ENCODE data around the gene GPR108.

Gene GPR108

GRCh38 chr19:6754136-6754535 is 16.8 kb upstream of the GPR108 start:
- H3K36me3 ChIP-seq (ENCODE audit: insufficient read depth, low read length) = no peaks in the 10 kb centered on the region
- no peak overlapping the region for H3K4me3 ChIP-seq (ENCODE audit: low read length, poor library complexity, severe bottlenecking)

GRCh38 chr19:6753178-6754031 is 16.0 kb upstream of the GPR108 start:
- Histone ChIP-seq H3K79me2 (ENCODE audit: insufficient read depth, low read length) (no peaks in the 10 kb centered on the region), H2AFZ (ENCODE audit: low read length) (no peak overlapping the region), H3K36me3 (ENCODE audit: insufficient read depth, low read length) (no peaks in the 10 kb centered on the region), H3K27me3 (ENCODE audit: insufficient read depth, low read length, poor library complexity, severe bottlenecking) (no peaks in the 10 kb centered on the region), H3K4me2 (ENCODE audit: low read depth, low read length, poor library complexity, severe bottlenecking) (no peak overlapping the region), H3K9ac (ENCODE audit: low read depth, low read length, poor library complexity, severe bottlenecking) (no peak overlapping the region), H3K9me2 (replicated peaks; ENCODE audit: low read depth, low read length) (no peaks in the 10 kb centered on the region), H3K4me1 (ENCODE audit: insufficient read depth, low read length, poor library complexity, severe bottlenecking) (no peaks in the 10 kb centered on the region), H3K4me3 (ENCODE audit: low read length, poor library complexity, severe bottlenecking) (no peak overlapping the region), H4K20me1 (ENCODE audit: insufficient read depth, low read length, poor library complexity, severe bottlenecking) (no peaks in the 10 kb centered on the region), H3F3A (ENCODE audit: low read depth) (no peaks in the 10 kb centered on the region), H3K9me3 (ENCODE audit: insufficient read depth, low read depth, low read length) (no peaks in the 10 kb centered on the region)
- no peak for TF ChIP-seq CTCF (conservative IDR thresholded peaks at IDR 0.05; ENCODE audit: low read length)
- TF ChIP-seq EZH2phosphoT487 (IDR thresholded peaks at IDR 0.05; ENCODE audit: borderline replicate concordance) = no peak

More at GRCh38 chr19:6754136-6754535, 16.8 kb upstream of the GPR108 start:
- Histone ChIP-seq H3K27me3 (ENCODE audit: insufficient read depth, low read length, poor library complexity, severe bottlenecking) (no peaks in the 10 kb centered on the region), H3K79me2 (ENCODE audit: insufficient read depth, low read length) (no peaks in the 10 kb centered on the region), H4K20me1 (ENCODE audit: insufficient read depth, low read length, poor library complexity, severe bottlenecking) (no peaks in the 10 kb centered on the region), H3K9me3 (ENCODE audit: insufficient read depth, low read depth, low read length) (no peaks in the 10 kb centered on the region), H3F3A (ENCODE audit: low read depth) (no peaks in the 10 kb centered on the region), H3K9ac (ENCODE audit: low read depth, low read length, poor library complexity, severe bottlenecking) (no peak overlapping the region), H3K4me1 (ENCODE audit: insufficient read depth, low read length, poor library complexity, severe bottlenecking) (no peaks in the 10 kb centered on the region), H3K9me2 (replicated peaks; ENCODE audit: low read depth, low read length) (no peaks in the 10 kb centered on the region), H2AFZ (ENCODE audit: low read length) (no peak overlapping the region), H3K4me2 (ENCODE audit: low read depth, low read length, poor library complexity, severe bottlenecking) (no peak overlapping the region)
- TF ChIP-seq EZH2phosphoT487 (IDR thresholded peaks at IDR 0.05; ENCODE audit: borderline replicate concordance) = no peak
- TF ChIP-seq CTCF (conservative IDR thresholded peaks at IDR 0.05; ENCODE audit: low read length) = no peak

GRCh38 chr19:6752256-6753177 is 15.1 kb upstream of the GPR108 start:
- no peaks in the 10 kb centered on the region for H3K79me2 ChIP-seq (ENCODE audit: insufficient read depth, low read length)
- H3K9me3 ChIP-seq (ENCODE audit: insufficient read depth, low read depth, low read length) = no peaks in the 10 kb centered on the region
- no peak overlapping the region for H3K4me2 ChIP-seq (ENCODE audit: low read depth, low read length, poor library complexity, severe bottlenecking)
- H3K9ac ChIP-seq (ENCODE audit: low read depth, low read length, poor library complexity, severe bottlenecking) = no peak overlapping the region
- H3K9me2 ChIP-seq (replicated peaks; ENCODE audit: low read depth, low read length) = no peaks in the 10 kb centered on the region
- TF ChIP-seq CTCF (conservative IDR thresholded peaks at IDR 0.05; ENCODE audit: low read length) = no peak
- TF ChIP-seq EZH2phosphoT487 (IDR thresholded peaks at IDR 0.05; ENCODE audit: borderline replicate concordance) = no peak
- no peaks in the 10 kb centered on the region for H3F3A ChIP-seq (ENCODE audit: low read depth)
- no peaks in the 10 kb centered on the region for H4K20me1 ChIP-seq (ENCODE audit: insufficient read depth, low read length, poor library complexity, severe bottlenecking)
- no peaks in the 10 kb centered on the region for H3K27me3 ChIP-seq (ENCODE audit: insufficient read depth, low read length, poor library complexity, severe bottlenecking)
- no peak overlapping the region for H3K4me3 ChIP-seq (ENCODE audit: low read length, poor library complexity, severe bottlenecking)
- H3K4me1 ChIP-seq (ENCODE audit: insufficient read depth, low read length, poor library complexity, severe bottlenecking) = no peaks in the 10 kb centered on the region
- no peak overlapping the region for H2AFZ ChIP-seq (ENCODE audit: low read length)
- no peaks in the 10 kb centered on the region for H3K36me3 ChIP-seq (ENCODE audit: insufficient read depth, low read length)
